ENCODE results near the gene TPRX1. TPM values are rescaled to one million over a fixed set of nuclear protein-coding genes. Genes with fewer than 3 reads are reported as not detected.

Gene TPRX1
- total and polyA plus RNA-seq, 2 of the 4 experiments (the other 2 are of a cell fraction) = not detected

GRCh38 chr19:47836038-47836437, 31.7 kb upstream of the TPRX1 start:
- Histone ChIP-seq H4K5ac (ENCODE audit: low read depth, low read length) (no peak overlapping the region), H3K9ac (ENCODE audit: low read depth, low read length) (no peak overlapping the region), H2AFZ (replicated peaks; ENCODE audit: low read length, poor library complexity) (no peak overlapping the region), H3K79me1 (ENCODE audit: low read depth in 1 of 2, low read length in 2 of 2) (no peaks in the 10 kb centered on the region), H4K91ac (ENCODE audit: insufficient read depth, low read depth, low read length) (no peak overlapping the region), H2BK20ac (ENCODE audit: low read depth, low read length) (no peak overlapping the region), H3K36me3 (ENCODE audit: control insufficient read depth, insufficient read depth, low read length) (no peaks in the 10 kb centered on the region), H2AK5ac (ENCODE audit: low read depth, low read length) (no peak overlapping the region), H2BK15ac (ENCODE audit: low read depth, low read length) (no peak overlapping the region), H3K23ac (ENCODE audit: low read depth, low read length) (no peak overlapping the region), H2AK9ac (replicated peaks; ENCODE audit: low read depth, low read length, poor library complexity) (no peak overlapping the region), H3K18ac (ENCODE audit: low read depth, low read length) (no peak overlapping the region), H2BK5ac (ENCODE audit: low read depth, low read length, poor library complexity, severe bottlenecking) (no peak overlapping the region), H3K14ac (replicated peaks; ENCODE audit: low read depth, low read length) (no peak overlapping the region), H3K9me3 (ENCODE audit: control insufficient read depth, insufficient read depth, low read length) (no peaks in the 10 kb centered on the region), H4K8ac (ENCODE audit: low read depth in 2 of 2, low read length in 2 of 2) (no peak overlapping the region), H3K4me2 (ENCODE audit: low read depth, low read length) (no peak overlapping the region), H3K4me1 (ENCODE audit: control insufficient read depth, insufficient read depth, low read length) (no peaks in the 10 kb centered on the region), H4K20me1 (ENCODE audit: insufficient read depth, low read length) (no peaks in the 10 kb centered on the region), H3K9me1 (ENCODE audit: insufficient read depth, low read length) (no peaks in the 10 kb centered on the region), H2BK120ac (ENCODE audit: low read depth, low read length) (no peak overlapping the region), H3K27me3 (ENCODE audit: control insufficient read depth, insufficient read depth, low read length) (peaks cover 3% of the 10 kb centered on the region), H3K27ac (ENCODE audit: insufficient read depth, low read length) (no peak overlapping the region), H3K56ac (ENCODE audit: extremely low read depth, insufficient read depth, low read length) (no peak overlapping the region), H3K4me3 (ENCODE audit: insufficient read depth, low read depth, low read length) (no peak overlapping the region), H3K4ac (ENCODE audit: low read depth, low read length) (no peak overlapping the region)
- intact Hi-C loops (cut with micrococcal nuclease) (no loop called here), in situ Hi-C loops (cut with MboI; ENCODE audit: low sequenced_read_pairs) (no loop called here), dilution Hi-C loops (cut with HindIII; ENCODE audit: low sequenced_read_pairs, unreplicated experiment) (no loop called here)
- ChIA-PET POLR2A (ENCODE audit: unreplicated experiment) (no interaction called here), CTCF (no interaction called here)
- WGBS, 2 experiments (ENCODE audit: extremely low coverage in 2 of 2, insufficient read length in 1 of 2) = 0% methylated on average over 2 of the region's 8 CpGs; no CpG with 5 or more reads in 1 of the 2 experiments
- no peak for ATAC-seq (ENCODE audit: low read depth)
- no TSS peak for BruUV-seq (replicated peaks)
- no peak for TF ChIP-seq SMC3 (IDR thresholded peaks at IDR 0.05; ENCODE audit: low read depth, low read length)
- TF ChIP-seq RAD21 (IDR thresholded peaks at IDR 0.05; ENCODE audit: low read length) = no peak
- TF ChIP-seq, protein P1, sequence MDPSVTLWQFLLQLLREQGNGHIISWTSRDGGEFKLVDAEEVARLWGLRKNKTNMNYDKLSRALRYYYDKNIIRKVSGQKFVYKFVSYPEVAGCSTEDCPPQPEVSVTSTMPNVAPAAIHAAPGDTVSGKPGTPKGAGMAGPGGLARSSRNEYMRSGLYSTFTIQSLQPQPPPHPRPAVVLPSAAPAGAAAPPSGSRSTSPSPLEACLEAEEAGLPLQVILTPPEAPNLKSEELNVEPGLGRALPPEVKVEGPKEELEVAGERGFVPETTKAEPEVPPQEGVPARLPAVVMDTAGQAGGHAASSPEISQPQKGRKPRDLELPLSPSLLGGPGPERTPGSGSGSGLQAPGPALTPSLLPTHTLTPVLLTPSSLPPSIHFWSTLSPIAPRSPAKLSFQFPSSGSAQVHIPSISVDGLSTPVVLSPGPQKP (IDR thresholded peaks at IDR 0.05; ENCODE audit: borderline replicate concordance, low read depth, low read length) = no peak
- no peak for TF ChIP-seq MAFK (IDR thresholded peaks at IDR 0.05; ENCODE audit: low read depth, low read length)
- TF ChIP-seq BHLHE40 (IDR thresholded peaks at IDR 0.05; ENCODE audit: low read depth, low read length) = no peak
- TF ChIP-seq, protein P2, sequence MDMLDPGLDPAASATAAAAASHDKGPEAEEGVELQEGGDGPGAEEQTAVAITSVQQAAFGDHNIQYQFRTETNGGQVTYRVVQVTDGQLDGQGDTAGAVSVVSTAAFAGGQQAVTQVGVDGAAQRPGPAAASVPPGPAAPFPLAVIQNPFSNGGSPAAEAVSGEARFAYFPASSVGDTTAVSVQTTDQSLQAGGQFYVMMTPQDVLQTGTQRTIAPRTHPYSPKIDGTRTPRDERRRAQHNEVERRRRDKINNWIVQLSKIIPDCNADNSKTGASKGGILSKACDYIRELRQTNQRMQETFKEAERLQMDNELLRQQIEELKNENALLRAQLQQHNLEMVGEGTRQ (IDR thresholded peaks at IDR 0.05; ENCODE audit: low read depth, low read length) = no peak
- no peak for TF ChIP-seq MXI1 (IDR thresholded peaks at IDR 0.05; ENCODE audit: borderline replicate concordance, low read depth, low read length)
- no peak for DNase-seq

Measured in IMR-90 (cell line).